BLaER1 (cell line): ENCODE measurements around the gene MTFMT.
A peak's percentile ranks its signal among the peaks of the same experiment; 100 is the strongest.
"Not testable (repeated sequence)": the region's sequence is repeated elsewhere in the genome, so short reads cannot be mapped to it uniquely, and the experiment has no call there.

ENCODE experiments used
- H3K27ac ChIP-seq: shearing (Covaris generic); formaldehyde crosslinking; 2 replicates; pipeline ENCODE4 v1.8.1; 2022
- H3K27me3 ChIP-seq: shearing (Covaris generic); formaldehyde crosslinking; 2 replicates; pipeline ENCODE4 v1.8.1; 2022
- H3K36me3 ChIP-seq: shearing (Covaris generic); formaldehyde crosslinking; 2 replicates; pipeline ENCODE4 v1.8.1; 2022
- H3K4me1 ChIP-seq: shearing (Covaris generic); formaldehyde crosslinking; 2 replicates; pipeline ENCODE4 v1.8.1; 2022
- H3K4me2 ChIP-seq: shearing (Covaris generic); formaldehyde crosslinking; 2 replicates; pipeline ENCODE4 v1.8.1; 2022
- H3K4me3 ChIP-seq: shearing (Covaris generic); formaldehyde crosslinking; 2 replicates; pipeline ENCODE4 v1.8.1; 2022
- H3K9ac ChIP-seq: shearing (Covaris generic); formaldehyde crosslinking; 2 replicates; pipeline ENCODE4 v1.8.1; 2022
- H3K9me3 ChIP-seq: shearing (Covaris generic); formaldehyde crosslinking; 2 replicates; pipeline ENCODE4 v1.8.1; 2022
- H4K20me1 ChIP-seq: shearing (Covaris generic); formaldehyde crosslinking; 2 replicates; pipeline ENCODE4 v1.8.1; 2022
- Cebpa-rat ChIP-seq: shearing (Covaris generic); IDR thresholded peaks from 2 replicates; pipeline ENCODE4 v1.8.1; 2022

Gene MTFMT

DNA sequence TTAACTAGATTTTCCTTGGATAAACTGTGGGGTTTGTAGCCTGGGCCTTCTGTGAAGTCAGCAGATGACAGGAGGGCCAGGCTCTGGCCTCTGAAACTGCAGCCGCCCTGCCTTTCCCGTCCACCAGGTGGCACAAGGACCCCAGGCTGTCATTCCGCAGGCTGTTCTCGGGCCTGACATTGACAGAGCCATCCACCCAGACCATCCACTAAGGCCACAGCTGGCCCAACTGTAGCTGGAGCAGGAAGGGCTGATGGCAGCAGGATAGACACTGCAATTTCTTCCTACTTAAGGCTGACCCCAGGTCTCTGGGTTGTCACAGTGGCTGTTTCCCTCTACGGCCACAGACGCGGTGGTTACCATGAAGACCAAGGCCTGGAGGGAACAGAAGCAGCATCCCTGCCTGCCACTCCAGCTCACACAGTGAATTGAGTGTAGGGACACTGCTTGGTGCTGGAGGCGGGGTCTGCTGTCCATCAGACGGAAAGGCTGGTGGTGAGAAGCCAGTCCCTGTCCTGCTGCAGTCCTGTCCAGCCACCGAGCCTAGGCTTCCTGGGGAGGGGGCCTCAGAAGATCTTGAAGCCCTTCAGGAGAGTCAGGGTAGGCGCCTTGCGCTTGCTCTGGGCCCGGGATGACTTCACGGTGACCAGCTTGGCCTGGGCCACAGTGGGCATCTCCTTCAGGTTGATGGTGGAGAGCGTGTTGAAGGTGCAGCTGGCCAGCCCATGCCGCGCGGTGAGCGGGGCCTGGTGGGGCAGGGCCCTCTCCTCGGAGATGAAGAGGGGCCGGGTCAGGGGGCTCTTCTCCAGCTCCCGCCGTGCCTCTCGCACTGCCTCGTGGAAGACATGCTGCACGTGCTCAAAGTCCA, 25.1 kb upstream of the MTFMT start:
- Histone ChIP-seq H4K20me1 (no peaks in the 10 kb centered on the region), H3K9ac (peak overlapping the region; percentile 45; the same call in 1 of the 2 replicates), H3K36me3 (no peaks in the 10 kb centered on the region), H3K4me3 (no peak overlapping the region), H3K27ac (peak overlapping the region; percentile 58; the same call in 1 of the 2 replicates), H3K9me3 (no peaks in the 10 kb centered on the region), H3K27me3 (no peaks in the 10 kb centered on the region), H3K4me1 (peaks cover 34% of the 10 kb centered on the region), H3K4me2 (peak overlapping the region; percentile 70)
- no peak for TF ChIP-seq Cebpa-rat

DNA sequence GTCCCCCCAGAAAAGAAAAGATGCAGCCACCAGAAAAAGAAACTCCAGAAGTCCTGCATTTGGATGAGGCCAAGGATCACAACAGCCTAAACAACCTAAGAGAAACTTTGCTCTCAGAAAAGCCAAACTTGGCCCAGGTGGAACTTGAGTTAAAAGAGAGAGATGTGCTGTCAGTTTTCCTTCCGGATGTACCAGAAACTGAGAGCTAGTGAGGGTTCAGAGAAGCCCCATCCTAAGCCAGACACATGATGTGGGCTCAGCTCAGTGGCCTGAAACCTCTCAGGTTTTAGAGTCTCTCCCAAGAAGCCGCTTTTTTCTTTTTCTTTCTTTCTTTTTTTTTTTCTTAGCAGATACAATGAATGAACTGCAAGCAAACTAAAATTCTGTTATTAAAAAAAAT, 23.5 kb upstream of the MTFMT start:
- Histone ChIP-seq H3K27me3 (no peaks in the 10 kb centered on the region), H3K36me3 (no peaks in the 10 kb centered on the region), H3K4me3 (no peak overlapping the region), H3K4me1 (peaks cover 41% of the 10 kb centered on the region), H3K9me3 (no peaks in the 10 kb centered on the region), H4K20me1 (no peaks in the 10 kb centered on the region), H3K4me2 (no peak overlapping the region), H3K27ac (no peak overlapping the region), H3K9ac (no peak overlapping the region)
- TF ChIP-seq Cebpa-rat, result no peak

DNA sequence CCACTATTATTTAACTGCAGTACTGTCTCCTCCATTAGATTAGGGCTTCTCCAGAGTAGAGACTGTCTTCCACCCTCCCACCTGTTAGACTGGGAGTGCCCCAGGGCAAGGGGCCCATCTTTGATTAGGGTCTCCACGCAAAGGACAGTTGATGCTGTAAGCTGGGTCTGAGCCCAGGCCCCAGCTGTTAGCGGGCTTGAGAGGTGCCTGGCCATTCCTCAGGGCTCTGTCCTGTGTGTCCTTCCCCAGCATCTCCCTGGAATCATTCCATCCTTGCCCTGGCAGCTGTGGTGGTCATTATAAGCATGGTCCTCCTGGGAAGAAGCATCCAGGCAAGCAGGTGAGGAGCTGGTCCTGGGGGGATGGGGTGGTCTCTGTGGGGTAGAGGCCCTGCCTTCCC, 21.8 kb upstream of the MTFMT start:
- Histone ChIP-seq H4K20me1 (no peaks in the 10 kb centered on the region), H3K9me3 (no peaks in the 10 kb centered on the region), H3K4me3 (no peak overlapping the region), H3K4me2 (no peak overlapping the region), H3K36me3 (no peaks in the 10 kb centered on the region), H3K9ac (no peak overlapping the region), H3K4me1 (peaks cover 37% of the 10 kb centered on the region), H3K27me3 (no peaks in the 10 kb centered on the region), H3K27ac (no peak overlapping the region)
- TF ChIP-seq Cebpa-rat, result no peak

DNA sequence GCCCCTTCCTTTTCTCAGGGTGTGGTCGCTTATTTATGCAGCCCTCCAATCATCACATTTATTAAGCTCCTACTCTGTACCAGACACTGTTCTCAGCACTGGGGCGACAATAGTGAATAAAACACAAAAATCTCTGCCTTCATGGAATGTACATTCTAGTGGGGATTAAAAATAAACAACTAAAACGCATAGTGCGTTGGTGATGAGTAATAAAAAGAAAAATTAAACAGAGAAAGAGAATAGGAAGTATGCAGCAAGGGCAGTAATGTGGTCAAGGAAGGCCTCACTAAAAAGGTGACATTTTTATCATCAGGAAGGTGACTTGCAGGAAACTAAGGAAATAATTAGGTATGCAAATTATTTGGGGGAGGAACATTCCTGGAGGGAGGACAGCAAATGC, 20.8 kb upstream of the MTFMT start:
- no peak overlapping the region for H3K9ac ChIP-seq
- peaks cover 27% of the 10 kb centered on the region for H3K4me1 ChIP-seq
- no peaks in the 10 kb centered on the region for H4K20me1 ChIP-seq
- no peak overlapping the region for H3K4me3 ChIP-seq
- no peak overlapping the region for H3K27ac ChIP-seq
- TF ChIP-seq Cebpa-rat, result no peak
- H3K27me3 ChIP-seq, result no peaks in the 10 kb centered on the region
- H3K9me3 ChIP-seq, result no peaks in the 10 kb centered on the region
- no peaks in the 10 kb centered on the region for H3K36me3 ChIP-seq
- H3K4me2 ChIP-seq, result no peak overlapping the region

DNA sequence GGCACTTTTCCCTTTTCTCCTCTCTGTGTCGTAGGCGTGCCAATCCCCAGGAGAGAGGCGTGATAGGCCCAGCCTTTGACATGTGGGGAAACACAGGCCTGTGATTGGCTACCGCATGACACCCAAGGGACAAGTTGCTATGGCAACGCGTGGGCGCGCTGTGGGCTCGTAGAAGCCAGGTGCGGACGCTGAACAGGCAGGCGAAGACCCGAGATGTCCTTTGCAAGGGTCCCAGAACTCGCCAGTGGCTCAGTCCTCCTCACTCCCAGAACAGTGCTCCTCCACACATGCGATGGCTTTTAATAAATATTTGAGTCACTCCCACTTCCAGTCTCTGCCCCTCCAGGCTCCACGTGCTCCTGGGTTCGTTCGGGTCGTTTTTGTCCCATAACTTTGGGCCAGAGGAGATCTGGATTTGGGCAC, 20.0 kb upstream of the MTFMT start:
- Histone ChIP-seq H3K4me1 (peaks cover 19% of the 10 kb centered on the region), H4K20me1 (no peaks in the 10 kb centered on the region), H3K4me2 (peak overlapping the region; percentile 77), H3K36me3 (no peaks in the 10 kb centered on the region), H3K27ac (no peak overlapping the region), H3K9me3 (no peaks in the 10 kb centered on the region), H3K4me3 (peak overlapping the region; percentile 37; the same call in 1 of the 2 replicates), H3K27me3 (no peaks in the 10 kb centered on the region), H3K9ac (no peak overlapping the region)
- TF ChIP-seq Cebpa-rat, result no peak

DNA sequence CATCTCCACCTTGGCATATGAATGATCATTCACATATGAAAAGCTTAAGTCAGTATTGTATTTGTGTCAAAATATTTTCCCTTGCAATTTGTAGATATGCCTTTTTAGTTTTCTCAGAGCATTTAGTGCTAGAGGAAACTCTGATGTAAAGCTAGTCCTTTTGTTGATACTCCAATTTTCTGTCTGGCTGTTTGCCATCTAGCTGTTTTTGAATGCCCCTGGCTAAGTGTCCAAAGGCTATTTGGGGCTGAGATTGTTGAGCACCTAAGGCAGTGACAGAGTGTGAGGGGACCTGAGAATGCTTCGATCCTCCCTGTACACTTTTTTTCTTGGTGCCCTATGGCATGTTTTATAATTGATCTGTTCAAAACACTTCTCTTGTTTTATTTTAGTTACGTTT, 18.8 kb upstream of the MTFMT start:
- Histone ChIP-seq H3K9ac (no peak overlapping the region), H3K4me2 (no peak overlapping the region), H3K36me3 (no peaks in the 10 kb centered on the region), H3K4me3 (no peak overlapping the region), H4K20me1 (no peaks in the 10 kb centered on the region), H3K27me3 (no peaks in the 10 kb centered on the region), H3K9me3 (no peaks in the 10 kb centered on the region), H3K4me1 (peaks cover 18% of the 10 kb centered on the region), H3K27ac (no peak overlapping the region)
- no peak for TF ChIP-seq Cebpa-rat

DNA sequence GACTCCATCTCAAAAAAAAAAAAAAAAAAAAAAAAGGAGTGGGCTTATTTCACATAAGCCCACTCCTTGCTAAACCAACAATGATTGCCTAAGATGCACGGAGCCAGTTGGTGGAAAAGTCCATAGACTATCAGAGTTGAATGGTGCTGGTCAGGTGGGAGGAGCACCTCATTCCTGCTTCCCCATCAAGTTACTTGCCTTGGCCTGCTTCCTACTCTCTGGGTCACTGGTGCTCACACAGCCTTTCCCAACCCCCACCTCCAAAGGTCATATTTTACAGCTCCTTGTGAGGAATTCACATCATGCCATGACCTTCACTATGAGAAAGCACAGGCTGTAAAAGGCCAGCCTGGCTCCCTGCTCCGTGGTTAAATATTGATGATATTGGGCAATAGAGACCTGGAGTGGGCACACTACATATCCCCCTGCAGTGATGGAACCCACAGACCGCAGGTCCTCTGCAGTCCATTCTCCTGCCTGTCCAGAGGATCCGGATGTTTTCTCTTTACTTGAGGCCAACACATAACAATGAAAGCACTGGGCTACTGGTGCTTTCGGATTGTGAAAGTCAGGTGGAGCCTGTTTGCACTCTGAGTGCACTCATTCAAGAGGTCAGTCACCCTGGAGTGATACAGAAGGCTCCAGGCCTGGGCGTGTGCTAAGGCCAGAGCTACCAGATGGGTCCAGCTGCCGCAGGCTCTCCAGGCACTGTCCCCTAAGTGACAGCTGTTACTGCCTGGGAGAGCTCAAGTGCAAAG, 15.5 kb upstream of the MTFMT start, which contains the start of gene SLC51B:
Gene SLC51B, plus strand, starts transcription at position 664 of the 758 bp plus-strand sequence. CDS start 4,618 bp downstream, outside the sequence.
- H4K20me1 ChIP-seq, result no peaks in the 10 kb centered on the region
- peaks cover 18% of the 10 kb centered on the region for H3K4me1 ChIP-seq
- H3K9ac ChIP-seq, result no peak within 1 kb of the TSS
- no peak within 1 kb of the TSS for H3K4me2 ChIP-seq
- no peaks in the 10 kb centered on the region for H3K9me3 ChIP-seq
- no peak within 1 kb of the TSS for H3K4me3 ChIP-seq
- H3K36me3 ChIP-seq, result no peaks in the 10 kb centered on the region
- TF ChIP-seq Cebpa-rat, result no peak
- no peaks in the 10 kb centered on the region for H3K27me3 ChIP-seq
- H3K27ac ChIP-seq, result no peak within 1 kb of the TSS

DNA sequence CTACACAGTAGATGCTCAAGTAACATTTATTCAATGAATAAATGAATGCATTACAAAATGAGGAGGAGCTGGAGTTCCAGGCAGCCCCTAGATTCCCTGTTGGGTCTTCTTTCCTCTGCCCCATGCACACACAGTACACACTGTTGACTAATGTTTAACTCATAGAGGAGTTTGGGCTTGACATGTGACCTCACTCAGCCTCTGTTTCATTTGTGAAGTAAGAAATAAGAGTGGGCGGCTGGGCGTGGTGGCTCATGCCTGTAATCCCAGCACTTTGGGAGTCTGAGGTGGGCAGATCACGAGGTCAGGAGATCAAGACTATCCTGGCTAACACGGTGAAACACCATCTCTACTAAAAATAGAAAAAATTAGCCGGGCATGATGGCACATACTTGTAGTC, 14.8 kb upstream of the MTFMT start:
- not testable (repeated sequence) for H3K27ac ChIP-seq, H3K9me3 ChIP-seq, H3K9ac ChIP-seq, H3K4me3 ChIP-seq, H3K27me3 ChIP-seq, H3K4me2 ChIP-seq, H3K36me3 ChIP-seq, H4K20me1 ChIP-seq
- peaks cover 11% of the 10 kb centered on the region for H3K4me1 ChIP-seq

DNA sequence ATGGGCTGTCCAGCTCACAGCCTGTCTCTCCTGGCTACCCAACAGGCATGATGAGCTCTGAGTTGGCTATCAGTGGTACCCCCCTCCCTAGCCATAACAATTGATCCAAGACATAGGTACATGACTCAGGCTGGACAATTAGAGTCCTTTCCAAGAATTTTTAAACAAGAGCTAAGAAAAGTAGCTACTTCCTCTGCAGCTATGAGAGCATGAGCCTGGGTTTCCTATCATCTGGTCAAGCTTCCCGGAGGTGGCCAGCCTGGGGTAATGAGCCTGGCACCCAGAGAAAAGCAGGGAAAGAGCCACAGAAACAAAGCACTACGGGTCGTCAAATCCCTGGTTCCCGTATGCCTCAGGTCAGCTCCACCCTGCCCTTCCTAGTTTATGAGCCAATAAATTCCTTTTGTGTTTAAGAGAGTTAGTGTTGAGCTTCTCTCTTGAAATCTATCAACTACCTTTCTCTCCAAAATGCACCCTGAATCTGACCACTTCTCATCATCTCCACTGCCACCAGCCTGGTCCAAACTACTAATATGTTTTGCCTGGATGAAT, 13.4 kb upstream of the MTFMT start:
- Histone ChIP-seq H3K27ac (no peak overlapping the region), H4K20me1 (no peaks in the 10 kb centered on the region), H3K4me1 (peaks cover 7% of the 10 kb centered on the region), H3K36me3 (no peaks in the 10 kb centered on the region), H3K4me2 (no peak overlapping the region), H3K9me3 (no peaks in the 10 kb centered on the region), H3K9ac (no peak overlapping the region), H3K4me3 (no peak overlapping the region), H3K27me3 (no peaks in the 10 kb centered on the region)
- no peak for TF ChIP-seq Cebpa-rat

DNA sequence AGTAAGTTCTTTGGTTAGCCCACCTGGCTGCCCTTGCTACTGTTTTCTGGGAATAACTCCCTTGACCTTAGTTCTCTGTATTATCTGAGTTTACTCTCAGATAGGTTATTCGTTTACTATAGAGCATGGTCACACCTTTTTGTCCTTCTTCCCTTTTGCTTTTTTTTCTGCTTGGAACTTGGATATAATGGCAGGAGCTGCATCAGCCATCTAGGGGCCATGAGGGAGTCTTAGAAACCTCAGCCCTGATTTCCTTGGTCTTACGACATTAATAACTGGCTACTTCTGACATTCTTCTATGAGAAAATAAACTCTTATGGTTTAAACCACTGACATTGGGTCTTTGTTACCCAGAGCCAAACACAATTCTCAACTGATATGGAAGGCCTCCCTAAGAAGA, 12.3 kb upstream of the MTFMT start:
- Histone ChIP-seq H4K20me1 (no peaks in the 10 kb centered on the region), H3K27me3 (no peaks in the 10 kb centered on the region), H3K4me2 (0 out of 2 replicates have a peak overlapping the region, but pooled peaks have one; percentile 15), H3K9me3 (no peaks in the 10 kb centered on the region), H3K4me1 (peaks cover 7% of the 10 kb centered on the region), H3K27ac (no peak overlapping the region), H3K36me3 (no peaks in the 10 kb centered on the region), H3K9ac (no peak overlapping the region), H3K4me3 (no peak overlapping the region)
- TF ChIP-seq Cebpa-rat, result no peak
